Vagina (tissue), 2 donors: ENCODE measurements around the gene CNTNAP5.

Source experiments
- POLR2AphosphoS5 ChIP-seq, 2 donors: sonication (generic); formaldehyde crosslinking; IDR thresholded peaks; one replicate each; pipeline ENCODE4 v1.9.0; 2017; ENCODE audit warnings: antibody characterized with exemption in 2 of 2, mild to moderate bottlenecking in 2 of 2, low read depth in 1 of 2; ENCODE audit not compliant: insufficient read depth in 1 of 2
- TF ChIP-seq, protein P1 (sequence below), 3 experiments: fragments of 450-650 bp in 2 of 3; fragments of 200-600 bp in 1 of 3; sonication (generic) in 1 of 3; IDR thresholded peaks; one replicate each; pipeline ENCODE4 v1.5.1; 2017 to 2019; ENCODE audit warnings: antibody characterized with exemption in 3 of 3, mild to moderate bottlenecking in 2 of 3, moderate library complexity in 2 of 3

GRCh38 chr2:124879640-124880039 lies 854.6 kb downstream of the CNTNAP5 start:
- no peak for TF ChIP-seq POLR2AphosphoS5 (IDR thresholded peaks at IDR 0.05; ENCODE audit: insufficient read depth in 1 of 2, low read depth in 1 of 2)
- TF ChIP-seq, protein P1, sequence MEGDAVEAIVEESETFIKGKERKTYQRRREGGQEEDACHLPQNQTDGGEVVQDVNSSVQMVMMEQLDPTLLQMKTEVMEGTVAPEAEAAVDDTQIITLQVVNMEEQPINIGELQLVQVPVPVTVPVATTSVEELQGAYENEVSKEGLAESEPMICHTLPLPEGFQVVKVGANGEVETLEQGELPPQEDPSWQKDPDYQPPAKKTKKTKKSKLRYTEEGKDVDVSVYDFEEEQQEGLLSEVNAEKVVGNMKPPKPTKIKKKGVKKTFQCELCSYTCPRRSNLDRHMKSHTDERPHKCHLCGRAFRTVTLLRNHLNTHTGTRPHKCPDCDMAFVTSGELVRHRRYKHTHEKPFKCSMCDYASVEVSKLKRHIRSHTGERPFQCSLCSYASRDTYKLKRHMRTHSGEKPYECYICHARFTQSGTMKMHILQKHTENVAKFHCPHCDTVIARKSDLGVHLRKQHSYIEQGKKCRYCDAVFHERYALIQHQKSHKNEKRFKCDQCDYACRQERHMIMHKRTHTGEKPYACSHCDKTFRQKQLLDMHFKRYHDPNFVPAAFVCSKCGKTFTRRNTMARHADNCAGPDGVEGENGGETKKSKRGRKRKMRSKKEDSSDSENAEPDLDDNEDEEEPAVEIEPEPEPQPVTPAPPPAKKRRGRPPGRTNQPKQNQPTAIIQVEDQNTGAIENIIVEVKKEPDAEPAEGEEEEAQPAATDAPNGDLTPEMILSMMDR (IDR thresholded peaks at IDR 0.05), result no peak
